ENCODE measurements around the gene CPAMD8. TPM values are rescaled to one million over a fixed set of nuclear protein-coding genes. Genes with fewer than 3 reads are reported as not detected.

The CPAMD8 gene
- total and polyA plus RNA-seq, 9 of the 15 experiments (the other 6 are each of a cell fraction or from before 2014, with no cell fraction given) = 0.20 to 2.1 (median 1.3) TPM

GRCh38 chr19:16888629-16889365, 137.8 kb downstream of the CPAMD8 start, which contains the start of gene F2RL3 (continued):
- TF ChIP-seq PHF8 (IDR thresholded peaks at IDR 0.05; ENCODE audit: borderline replicate concordance, low read length) (peak; percentile 41; the same call in 1 of the 2 replicates), ZNF639 (CRISPR knock-in tag; conservative IDR thresholded peaks at IDR 0.05 in 1 of 2, IDR thresholded peaks at IDR 0.05 in 1 of 2) (peak in 1 of 2 experiments; percentile 84; a peak in 2 of 4 replicates), XRCC3 (IDR thresholded peaks at IDR 0.05) (no peak), SETDB1 (IDR thresholded peaks at IDR 0.05; ENCODE audit: low read length) (no peak), ASH1L (IDR thresholded peaks at IDR 0.05; ENCODE audit: borderline replicate concordance, low read depth, partially characterized antibody) (no peak), FOXK2 (conservative IDR thresholded peaks at IDR 0.05 in 1 of 2, IDR thresholded peaks at IDR 0.05 in 1 of 2; ENCODE audit: low read depth in 2 of 2) (no peak), TAF7 (tag; IDR thresholded peaks at IDR 0.05) (peak; percentile 16; the same call in 1 of the 2 replicates), OTX1 (CRISPR knock-in tag; IDR thresholded peaks at IDR 0.05) (no peak), EP300 (IDR thresholded peaks at IDR 0.05; ENCODE audit: low read length) (peak; percentile 58; the same call in 1 of the 2 replicates), ZNF324 (CRISPR knock-in tag; IDR thresholded peaks at IDR 0.05) (no peak), ZKSCAN1 (IDR thresholded peaks at IDR 0.05; ENCODE audit: low read depth, low read length) (peak; percentile 14; the same call in 1 of the 2 replicates), RHOXF2B (CRISPR knock-in tag; conservative IDR thresholded peaks at IDR 0.05) (no peak), DMBX1 (CRISPR knock-in tag; IDR thresholded peaks at IDR 0.05; ENCODE audit: borderline replicate concordance) (peak; percentile 88), ZNF174 (CRISPR knock-in tag; IDR thresholded peaks at IDR 0.05) (no peak), PHB (CRISPR knock-in tag; IDR thresholded peaks at IDR 0.05) (no peak), EWSR1 (IDR thresholded peaks at IDR 0.05; ENCODE audit: borderline replicate concordance, low read depth, partially characterized antibody) (no peak), ZNF444 (CRISPR knock-in tag; IDR thresholded peaks at IDR 0.05) (peak; percentile 13; the same call in 1 of the 2 replicates), HEY1 (CRISPR knock-in tag; IDR thresholded peaks at IDR 0.05; ENCODE audit: borderline replicate concordance) (no peak), ZC3H11A (IDR thresholded peaks at IDR 0.05; ENCODE audit: low read depth, low read length) (no peak), ESRRA (IDR thresholded peaks at IDR 0.05; ENCODE audit: borderline replicate concordance, low read depth) (peak; percentile 54; the same call in 1 of the 2 replicates), RFX5 (IDR thresholded peaks at IDR 0.05; ENCODE audit: low read depth, low read length) (no peak)
- TF ChIP-seq, protein P1, sequence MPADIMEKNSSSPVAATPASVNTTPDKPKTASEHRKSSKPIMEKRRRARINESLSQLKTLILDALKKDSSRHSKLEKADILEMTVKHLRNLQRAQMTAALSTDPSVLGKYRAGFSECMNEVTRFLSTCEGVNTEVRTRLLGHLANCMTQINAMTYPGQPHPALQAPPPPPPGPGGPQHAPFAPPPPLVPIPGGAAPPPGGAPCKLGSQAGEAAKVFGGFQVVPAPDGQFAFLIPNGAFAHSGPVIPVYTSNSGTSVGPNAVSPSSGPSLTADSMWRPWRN (IDR thresholded peaks at IDR 0.05; ENCODE audit: low read depth) = peak; percentile 47; the same call in 1 of the 2 replicates
- TF ChIP-seq, protein P2, sequence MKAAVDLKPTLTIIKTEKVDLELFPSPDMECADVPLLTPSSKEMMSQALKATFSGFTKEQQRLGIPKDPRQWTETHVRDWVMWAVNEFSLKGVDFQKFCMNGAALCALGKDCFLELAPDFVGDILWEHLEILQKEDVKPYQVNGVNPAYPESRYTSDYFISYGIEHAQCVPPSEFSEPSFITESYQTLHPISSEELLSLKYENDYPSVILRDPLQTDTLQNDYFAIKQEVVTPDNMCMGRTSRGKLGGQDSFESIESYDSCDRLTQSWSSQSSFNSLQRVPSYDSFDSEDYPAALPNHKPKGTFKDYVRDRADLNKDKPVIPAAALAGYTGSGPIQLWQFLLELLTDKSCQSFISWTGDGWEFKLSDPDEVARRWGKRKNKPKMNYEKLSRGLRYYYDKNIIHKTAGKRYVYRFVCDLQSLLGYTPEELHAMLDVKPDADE (conservative IDR thresholded peaks at IDR 0.05; ENCODE audit: control insufficient read depth, low read depth, low read length) = 0 out of 2 replicates have a peak, but pooled peaks have one; percentile 74
